Measurements from ENCODE around the gene POLE. TPM values are rescaled to one million over a fixed set of nuclear protein-coding genes. Genes with fewer than 3 reads are reported as not detected.
A peak's percentile ranks its signal among the peaks of the same experiment; 100 is the strongest.

POLE gene
- total RNA-seq, 1 donor from 2014 or later = 39.2 TPM

DNA sequence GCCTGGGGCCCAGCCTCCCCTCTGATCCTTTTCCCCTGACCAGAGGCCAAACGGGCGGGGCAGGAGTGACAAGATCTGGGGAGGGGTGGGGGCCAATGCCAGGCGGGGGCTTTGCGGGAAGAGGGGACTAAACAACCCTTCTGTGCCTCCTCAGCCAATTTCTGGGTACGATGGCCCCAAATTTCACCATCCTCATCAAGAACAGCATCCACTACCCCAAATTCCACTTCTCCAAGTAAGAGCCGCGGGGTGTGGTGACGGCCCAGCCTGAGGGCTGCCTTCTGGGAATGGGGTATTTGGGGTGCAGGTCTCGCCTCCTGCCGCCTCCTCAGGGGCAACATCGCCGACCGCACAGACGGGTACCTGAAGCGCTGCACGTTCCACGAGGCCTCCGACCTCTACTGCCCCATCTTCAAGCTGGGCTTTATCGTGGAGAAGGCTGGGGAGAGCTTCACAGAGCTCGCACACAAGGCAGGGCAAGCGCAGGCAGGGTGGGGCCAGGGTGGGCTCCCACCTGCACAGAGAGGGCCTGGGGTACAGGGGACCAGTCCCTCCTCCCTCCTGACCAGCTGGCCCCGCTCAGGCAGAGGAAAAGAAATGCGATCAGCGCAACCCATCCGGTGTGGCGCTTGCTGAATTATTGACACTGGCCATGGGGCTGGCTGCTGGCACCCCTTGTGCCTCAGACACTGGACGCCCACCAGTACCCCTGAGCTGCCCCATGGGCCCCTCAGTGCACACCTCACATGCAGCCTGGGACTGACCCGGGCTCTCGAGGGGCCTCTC is 66.8 kb downstream of the POLE start:
- intact Hi-C loops (cut with DNase I) = no loop called here
- ATAC-seq (no peak), DNase-seq (ENCODE audit: low spot score) (no peak)

DNA sequence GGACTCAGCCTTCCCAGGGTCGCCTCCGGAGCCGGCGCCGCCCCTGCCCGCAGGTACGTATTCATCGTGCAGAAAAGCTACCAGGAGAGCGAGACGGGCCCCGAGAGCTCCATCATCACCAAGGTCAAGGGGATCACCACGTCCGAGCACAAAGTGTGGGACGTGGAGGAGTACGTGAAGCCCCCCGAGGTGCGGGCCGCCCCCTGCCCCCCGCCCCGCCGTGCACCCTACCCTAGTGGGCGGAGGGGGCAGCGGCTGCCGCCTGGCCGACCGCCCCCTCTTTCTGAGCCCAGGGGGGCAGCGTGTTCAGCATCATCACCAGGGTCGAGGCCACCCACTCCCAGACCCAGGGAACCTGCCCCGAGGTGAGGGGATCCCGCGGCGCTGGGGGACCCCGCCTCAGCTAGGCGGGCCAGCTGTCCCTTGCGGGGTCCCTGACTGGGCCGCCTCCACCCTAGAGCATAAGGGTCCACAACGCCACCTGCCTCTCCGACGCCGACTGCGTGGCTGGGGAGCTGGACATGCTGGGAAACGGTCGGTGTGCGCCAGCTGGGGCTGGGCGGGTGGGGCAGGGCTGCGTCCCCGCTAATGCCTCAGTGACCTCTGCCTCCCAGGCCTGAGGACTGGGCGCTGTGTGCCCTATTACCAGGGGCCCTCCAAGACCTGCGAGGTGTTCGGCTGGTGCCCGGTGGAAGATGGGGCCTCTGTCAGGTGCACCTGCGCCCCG is 67.6 kb downstream of the POLE start:
- DNase-seq (ENCODE audit: low spot score) (no peak), ATAC-seq (no peak)
- intact Hi-C loops (cut with DNase I) = no loop called here

DNA sequence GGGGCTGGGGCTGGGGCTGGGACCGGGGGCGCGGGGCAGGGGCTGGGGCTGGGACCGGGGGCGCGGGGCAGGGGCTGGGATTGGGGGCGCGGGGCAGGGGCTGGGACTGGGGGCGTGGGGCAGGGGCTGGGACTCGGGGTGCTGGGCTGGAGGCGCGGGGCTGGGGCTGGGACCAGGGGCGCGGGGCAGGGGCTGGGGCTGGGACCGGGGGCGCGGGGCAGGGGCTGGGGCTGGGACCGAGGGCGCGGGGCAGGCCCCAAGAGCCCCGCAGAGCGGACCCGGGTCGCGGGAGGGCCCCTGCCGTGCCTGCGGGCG is 68.1 kb downstream of the POLE start:
- DNase-seq (ENCODE audit: low spot score) (no peak), ATAC-seq (no peak)
- intact Hi-C loops (cut with DNase I) = no loop called here

DNA sequence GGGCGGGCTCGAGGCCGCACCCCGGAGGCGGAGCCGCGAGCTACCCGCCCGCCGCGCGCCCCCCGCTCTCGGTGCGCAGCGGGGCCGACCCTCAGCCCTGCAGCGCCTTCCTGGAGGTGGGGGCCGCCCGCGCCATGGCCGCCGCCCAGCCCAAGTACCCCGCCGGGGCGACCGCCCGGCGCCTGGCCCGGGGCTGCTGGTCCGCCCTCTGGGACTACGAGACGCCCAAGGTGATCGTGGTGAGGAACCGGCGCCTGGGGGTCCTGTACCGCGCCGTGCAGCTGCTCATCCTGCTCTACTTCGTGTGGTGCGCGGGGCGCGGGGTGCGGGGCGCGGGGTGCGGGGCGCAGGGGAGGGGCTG is 68.5 kb downstream of the POLE start, which contains the start of gene P2RX2:
Gene P2RX2, plus strand, starts transcription at position 94 of the 361 bp plus-strand sequence. Its CDS starts 41 bp downstream, at position 135.
- no peak for DNase-seq (ENCODE audit: low spot score)
- intact Hi-C loops (cut with DNase I) = no loop called here
- no peak for ATAC-seq

DNA sequence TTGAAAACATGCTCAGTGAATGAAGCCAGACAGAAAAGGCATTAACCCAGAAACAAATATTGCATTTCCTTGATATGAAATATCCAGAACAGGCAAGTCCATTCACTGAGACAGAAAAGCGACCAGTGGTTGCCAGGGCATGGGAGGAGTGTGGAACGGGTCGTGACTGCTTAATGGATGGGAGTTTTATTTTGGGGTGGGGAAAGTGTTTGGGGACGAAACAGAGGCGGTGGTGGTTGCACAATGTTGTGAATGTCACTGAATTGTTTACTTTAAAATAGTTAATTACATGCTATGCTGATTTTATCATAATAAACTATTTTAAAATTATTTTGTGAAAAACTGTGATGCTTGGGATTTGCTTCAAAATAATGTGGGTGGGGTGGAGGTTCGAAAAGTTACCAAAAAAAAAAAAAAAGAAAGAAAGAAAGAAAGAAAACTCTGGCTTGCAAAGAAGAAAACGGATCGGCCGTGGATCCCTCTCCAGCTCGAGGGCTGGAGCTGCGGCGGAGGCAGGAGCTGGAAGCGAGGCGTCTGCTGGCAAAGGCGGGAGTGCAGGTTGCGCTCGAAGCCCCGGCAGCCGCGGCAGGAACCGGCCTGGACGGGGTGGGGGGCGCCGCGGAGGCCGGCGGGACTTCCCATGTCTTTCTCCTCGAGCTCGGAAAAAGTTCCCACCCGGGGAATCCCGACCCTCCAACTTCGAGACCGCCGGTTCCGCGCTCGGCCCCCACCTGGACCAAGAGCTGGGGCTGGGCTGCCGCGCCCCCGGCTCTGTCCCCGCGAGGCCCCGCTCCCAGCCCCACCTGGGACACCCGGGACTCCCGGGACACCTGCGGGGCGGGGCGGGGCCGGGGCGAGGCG is 69.1 kb downstream of the POLE start:
- ATAC-seq (no peak), DNase-seq (ENCODE audit: low spot score) (no peak)
- intact Hi-C loops (cut with DNase I) = no loop called here

DNA sequence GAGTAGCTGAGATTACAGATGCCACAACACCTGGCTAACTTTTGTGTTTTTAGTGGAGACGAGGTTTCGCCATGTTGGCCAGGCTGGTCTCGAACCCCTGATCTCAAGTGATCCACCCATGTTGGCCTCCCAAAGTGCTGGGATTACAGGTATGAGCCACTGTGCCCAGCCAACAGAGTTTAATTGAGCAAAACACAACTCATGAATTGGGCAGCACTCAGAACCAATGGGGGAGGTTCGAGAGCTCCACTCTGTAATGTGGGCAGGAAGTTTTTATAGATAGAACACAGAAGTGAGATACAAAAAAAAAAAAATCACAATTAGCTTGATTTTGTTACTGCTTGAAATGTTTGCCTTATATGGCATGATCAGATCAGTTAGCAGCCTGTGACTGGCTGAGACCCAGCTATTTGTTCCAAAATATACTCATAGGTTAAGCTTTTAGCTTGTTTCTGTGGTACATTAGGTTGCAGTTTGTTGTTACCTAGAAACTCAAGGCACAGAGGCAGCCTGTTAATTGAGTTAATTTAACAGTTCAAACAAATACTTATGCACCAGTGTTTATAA is 69.9 kb downstream of the POLE start:
- intact Hi-C loops (cut with DNase I) = no loop called here
- DNase-seq (ENCODE audit: low spot score) (no peak), ATAC-seq (no peak)

DNA sequence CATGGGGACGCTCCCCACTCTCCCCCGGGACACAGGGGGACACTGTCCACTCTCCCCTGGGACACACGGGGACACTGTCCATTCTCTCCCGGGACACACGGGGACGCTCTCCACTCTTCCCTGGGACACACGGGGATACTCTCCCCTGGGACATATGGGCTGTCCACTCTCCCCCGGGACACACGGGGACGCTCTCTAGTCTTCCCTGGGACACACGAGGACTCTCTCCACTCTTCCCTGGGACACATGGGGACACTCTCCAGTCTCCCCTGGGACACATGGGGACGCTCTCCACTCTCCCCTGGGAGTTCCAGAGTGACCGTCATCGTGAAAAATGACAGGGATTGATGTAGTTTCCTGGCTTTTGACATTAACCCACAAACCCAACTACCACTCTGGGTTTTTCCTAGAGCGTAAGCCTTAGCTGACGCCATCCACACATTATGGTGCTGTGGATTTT is 71.5 kb downstream of the POLE start:
- intact Hi-C loops (cut with DNase I) = no loop called here
- ATAC-seq (peak; percentile 11), DNase-seq (ENCODE audit: low spot score) (no peak)

DNA sequence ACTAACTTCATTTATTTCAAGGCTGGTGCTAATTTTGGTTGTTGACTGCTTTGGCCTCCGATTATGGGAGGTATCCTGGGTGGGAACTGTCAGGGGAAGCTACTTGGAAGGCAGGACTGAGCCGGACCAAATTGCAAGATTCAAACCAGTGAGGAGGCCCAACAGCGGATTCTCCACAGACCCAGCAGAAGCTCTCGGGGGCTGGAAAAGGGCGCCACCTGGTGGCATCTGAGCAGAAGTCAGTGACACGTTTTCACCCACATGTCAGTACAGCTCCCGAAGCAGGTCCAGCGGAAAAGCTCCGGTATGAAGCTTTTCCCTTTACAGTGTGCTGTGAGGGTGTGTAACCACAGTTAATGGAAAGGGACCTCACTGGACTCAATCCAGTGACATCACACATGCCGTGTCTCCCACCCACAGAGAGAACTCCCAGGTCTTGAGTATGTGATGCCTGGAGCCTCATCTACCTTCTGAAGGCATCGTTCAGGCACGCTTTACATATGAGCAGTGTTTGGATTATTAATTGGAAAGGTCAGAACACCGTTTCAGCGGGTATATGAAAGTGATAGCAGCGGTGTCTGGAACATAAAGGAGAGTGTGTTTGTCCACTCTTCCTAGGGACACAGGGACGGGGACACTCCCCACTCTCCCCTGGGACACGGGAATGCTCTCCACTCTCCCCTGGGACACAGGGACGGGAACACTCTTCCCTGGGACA is 72.1 kb downstream of the POLE start:
- intact Hi-C loops (cut with DNase I) = no loop called here
- peak; percentile 93 for ATAC-seq
- peak; percentile 91 for DNase-seq (ENCODE audit: low spot score)

DNA sequence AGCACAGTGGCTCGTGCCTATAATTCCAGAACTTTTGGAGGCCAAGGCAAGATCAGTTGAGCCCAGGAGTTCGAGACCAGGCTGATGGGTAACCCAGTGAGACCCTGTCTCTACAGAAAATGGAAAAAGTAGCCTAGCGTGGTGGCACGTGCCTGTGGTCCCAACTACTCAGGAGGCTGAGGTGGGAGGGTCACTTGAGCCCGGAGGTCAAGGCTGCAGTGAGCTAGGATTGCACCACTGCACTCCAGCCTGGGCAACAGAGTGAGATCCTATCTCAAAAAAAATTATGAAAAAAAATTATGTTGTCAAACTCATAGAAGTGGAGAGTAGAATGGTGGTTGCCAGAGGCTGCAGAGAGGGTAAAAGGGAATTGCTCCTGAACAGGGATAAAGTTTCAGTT is 73.1 kb downstream of the POLE start:
- intact Hi-C loops (cut with DNase I) = no loop called here
- DNase-seq (ENCODE audit: low spot score) (no peak), ATAC-seq (no peak)

DNA sequence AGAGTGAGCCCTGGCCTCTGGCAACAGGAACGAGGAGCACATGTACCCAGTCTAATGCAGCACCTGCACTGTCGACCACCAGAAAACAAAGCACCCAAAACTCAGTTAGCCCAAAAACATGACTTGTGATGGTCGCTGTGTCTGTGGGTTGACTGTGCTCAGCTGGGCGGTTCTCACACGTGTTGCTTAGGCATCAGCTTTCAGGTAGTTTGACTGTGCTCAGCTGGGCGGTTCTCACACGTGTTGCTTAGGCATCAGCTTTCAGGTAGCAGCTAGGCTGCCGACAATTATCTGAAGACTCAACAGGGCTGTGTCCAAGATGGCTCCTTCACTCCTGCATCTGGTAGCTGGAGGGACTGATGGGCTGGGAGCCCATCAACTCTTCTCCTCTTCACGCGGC is 75.5 kb downstream of the POLE start:
- no peak for ATAC-seq
- DNase-seq (ENCODE audit: low spot score) = no peak
- intact Hi-C loops (cut with DNase I) = no loop called here

DNA sequence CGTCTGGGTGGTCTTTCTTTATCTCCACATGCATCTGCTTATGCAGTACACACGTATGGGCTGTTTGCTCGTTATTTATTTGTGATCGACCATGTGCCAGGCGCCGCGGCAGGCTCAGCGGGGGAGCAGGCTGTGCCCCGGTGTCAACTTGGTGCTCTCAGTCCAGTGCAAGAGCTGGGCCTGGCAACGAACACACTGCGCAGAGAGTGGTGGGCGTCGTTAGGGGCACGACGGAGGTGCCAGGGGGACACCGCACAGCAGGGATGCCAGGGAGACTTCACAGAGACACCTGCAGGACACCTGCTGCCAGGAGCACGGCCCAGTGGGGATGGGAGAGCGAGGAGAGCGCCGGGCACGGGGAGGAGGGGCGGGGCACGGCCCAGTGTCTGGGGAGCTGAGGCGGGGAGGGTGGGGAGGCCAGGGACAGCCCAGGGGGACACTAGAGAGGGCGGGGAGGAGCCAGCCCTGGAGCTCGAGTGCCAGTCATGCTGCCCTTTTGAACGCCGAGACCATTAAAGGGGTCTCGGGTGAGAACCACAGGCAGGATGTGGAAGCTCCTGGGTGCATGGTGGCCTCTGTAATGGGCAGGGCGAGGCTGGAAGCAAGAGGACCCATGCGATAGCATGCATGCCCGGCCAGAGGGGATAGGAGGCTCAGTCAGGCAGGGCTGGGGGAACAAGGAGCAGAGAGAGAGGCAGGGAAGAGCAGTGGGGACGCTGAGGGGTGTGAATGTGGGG is 76.1 kb downstream of the POLE start:
- intact Hi-C loops (cut with DNase I) = no loop called here
- DNase-seq (ENCODE audit: low spot score) = no peak
- no peak for ATAC-seq

DNA sequence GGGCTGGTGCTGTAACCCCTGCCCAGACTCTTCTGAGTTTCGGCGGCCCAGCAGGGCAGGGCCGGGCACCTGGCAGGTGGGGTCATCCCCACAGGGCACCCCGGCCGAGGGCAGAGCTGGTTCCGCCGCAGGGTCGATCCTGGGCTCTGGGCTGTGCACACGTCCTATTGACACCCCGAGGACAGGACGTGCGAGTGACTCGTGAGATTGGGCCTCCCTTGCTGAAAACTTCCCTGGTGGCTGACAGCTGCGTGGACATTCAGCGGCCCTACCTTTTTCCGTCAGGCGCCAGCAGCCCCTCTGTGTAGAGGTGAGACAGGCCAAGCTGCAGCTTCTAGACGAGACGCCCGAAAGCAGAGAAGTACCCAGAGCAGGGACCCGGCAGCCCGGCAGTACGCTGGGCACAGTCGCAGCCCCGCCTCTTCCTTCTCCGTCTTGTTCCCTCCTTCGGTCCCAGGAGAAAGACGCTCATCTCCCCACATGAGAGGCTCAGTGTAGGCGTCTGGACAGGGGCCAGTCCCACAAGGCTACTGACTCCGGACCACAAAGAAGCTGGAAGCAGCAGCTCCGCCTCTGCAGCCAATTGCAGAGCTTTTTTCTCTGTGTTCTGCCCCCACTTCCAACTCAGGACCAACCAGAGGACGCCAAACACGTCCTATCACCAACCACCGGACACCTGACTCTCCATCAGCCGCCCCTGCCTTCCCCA is 76.9 kb downstream of the POLE start, which contains the start of gene LRCOL1:
Gene LRCOL1, minus strand, starts transcription at position 532 of the 709 bp plus-strand sequence. CDS start 4,331 bp downstream, outside the sequence.
- peak; percentile 70 for ATAC-seq
- no peak for DNase-seq (ENCODE audit: low spot score)
- intact Hi-C loops (cut with DNase I) = no loop called here

DNA sequence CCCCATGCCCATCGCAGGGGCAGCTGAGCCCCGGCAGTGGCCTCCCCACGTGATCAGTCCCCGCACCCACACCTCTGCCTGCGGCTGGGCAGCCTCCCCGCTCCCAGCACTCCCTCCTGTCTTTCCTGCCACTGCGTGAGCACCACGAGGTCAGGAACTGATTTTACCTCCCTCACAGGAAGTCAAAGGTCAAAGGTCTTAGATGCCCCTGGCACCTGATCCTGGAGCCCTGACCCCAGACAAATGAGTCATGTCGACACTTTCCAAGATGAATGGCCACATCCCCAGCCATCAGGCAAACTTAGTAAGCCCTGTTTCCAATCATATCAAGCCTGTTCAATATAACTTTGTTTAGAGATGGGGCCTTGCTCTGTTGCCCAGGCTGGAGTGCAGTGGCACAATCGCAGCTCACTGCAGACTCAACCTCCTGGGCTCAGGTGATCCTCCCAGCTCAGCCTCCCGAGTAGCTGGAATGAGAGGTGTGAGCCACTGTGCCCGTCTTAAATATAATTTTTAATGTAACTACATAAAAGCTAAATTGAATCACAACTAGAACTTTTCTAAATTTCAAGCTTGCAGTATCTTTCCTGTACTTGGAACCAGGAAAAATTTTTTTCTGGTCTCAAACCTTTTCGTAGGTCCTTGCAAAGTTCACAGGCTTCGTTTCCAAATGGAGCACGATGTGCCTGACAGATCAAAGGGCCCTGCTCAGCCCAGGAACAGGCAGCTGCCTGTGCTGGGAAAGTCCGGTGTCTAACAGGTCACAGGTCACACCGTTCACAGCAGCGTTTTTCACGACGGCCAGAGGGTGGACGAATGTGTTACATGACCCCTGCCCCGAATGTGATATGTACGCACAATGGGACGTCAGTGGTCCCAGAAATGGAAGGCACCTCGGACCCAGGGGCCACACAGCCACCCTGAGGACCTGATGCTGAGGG is 78.6 kb downstream of the POLE start:
- DNase-seq (ENCODE audit: low spot score) (no peak), ATAC-seq (no peak)
- intact Hi-C loops (cut with DNase I) = loop anchor here (10.0 kb wide), 1 partner anchor 454 kb away; no protein-coding TSS in a partner anchor

DNA sequence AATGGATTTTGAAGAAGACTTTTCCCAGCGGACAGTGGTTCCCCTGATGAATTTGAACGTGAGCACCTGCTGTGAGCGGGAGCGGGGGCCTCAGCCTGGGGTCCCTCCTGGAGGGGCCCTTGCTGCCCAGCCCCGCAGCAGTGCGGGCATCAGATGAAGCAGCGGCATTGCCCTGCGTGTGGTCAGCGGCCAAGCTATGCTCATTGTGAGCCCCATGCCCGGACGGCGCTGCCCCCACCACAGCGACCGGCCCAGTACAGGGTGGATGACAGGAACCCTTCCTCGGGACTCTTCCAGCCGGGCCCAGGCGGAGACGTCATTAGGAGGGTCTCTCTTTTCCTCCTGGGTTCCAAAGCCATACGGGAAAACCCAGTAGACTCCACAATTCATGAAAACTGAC is 80.2 kb downstream of the POLE start:
- DNase-seq (ENCODE audit: low spot score) = no peak
- no peak for ATAC-seq
- intact Hi-C loops (cut with DNase I) = loop anchor here (10.0 kb wide), 1 partner anchor 452 kb away; no protein-coding TSS in a partner anchor

DNA sequence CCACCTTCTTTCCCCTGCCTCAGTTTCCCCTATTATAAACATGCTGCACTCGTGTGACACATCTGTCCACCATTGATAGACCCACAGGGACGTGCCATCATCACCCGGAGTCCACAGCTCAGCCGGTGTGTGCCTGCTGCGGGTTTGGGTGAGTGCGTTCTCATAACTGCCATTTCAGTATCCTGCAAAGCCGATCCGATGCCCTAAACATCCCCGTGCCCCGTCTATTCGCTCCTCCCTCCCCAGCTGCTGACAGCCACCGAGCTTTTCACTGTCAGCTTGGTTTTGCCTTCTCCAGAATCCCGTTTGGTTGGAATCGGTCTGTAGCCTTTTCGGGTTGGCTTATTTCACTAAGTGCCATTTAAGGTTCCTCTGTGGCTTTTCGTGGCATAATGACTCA is 80.7 kb downstream of the POLE start:
- intact Hi-C loops (cut with DNase I) = loop anchor here (10.0 kb wide), 1 partner anchor 452 kb away; no protein-coding TSS in a partner anchor

DNA sequence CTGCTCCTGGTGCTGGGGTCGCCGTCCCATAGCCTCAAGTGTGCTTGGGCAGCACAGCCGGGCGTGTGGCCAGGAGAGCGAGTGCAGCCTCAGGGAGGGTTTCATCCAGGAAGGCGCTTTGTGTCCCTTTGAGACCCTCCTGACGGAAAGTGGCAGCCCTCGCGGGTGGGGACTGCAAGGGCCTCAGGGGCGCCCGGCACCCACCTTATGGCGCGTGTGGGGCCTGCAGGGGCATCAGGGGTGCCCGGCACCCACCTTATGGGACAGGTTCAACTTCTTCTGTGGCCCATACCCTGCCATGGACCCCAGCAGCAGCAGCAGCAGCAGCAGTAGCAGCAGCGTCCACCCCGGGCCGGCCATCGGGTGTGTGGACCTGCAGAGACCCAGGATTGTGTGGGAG is 81.2 kb downstream of the POLE start:
- ATAC-seq = no peak
- DNase-seq (ENCODE audit: low spot score) = no peak
- intact Hi-C loops (cut with DNase I) = loop anchor here (10.0 kb wide), 1 partner anchor 451 kb away; no protein-coding TSS in a partner anchor

More for the DNA sequence above, 80.7 kb downstream of the POLE start:
- ATAC-seq (no peak), DNase-seq (ENCODE audit: low spot score) (no peak)

Data from sciatic nerve (tissue), 2 donors.